C4-2B (cell line): ENCODE data around the gene PIM3.
A peak's percentile ranks its signal among the peaks of the same experiment; 100 is the strongest.
"Not testable (repeated sequence)": the region's sequence is repeated elsewhere in the genome, so short reads cannot be mapped to it uniquely, and the experiment has no call there.

ENCODE experiments used
- H3K27ac ChIP-seq: fragments of 450-650 bp; 2 replicates; pipeline ENCODE4 v1.5.1; 2017
- ZFX ChIP-seq: fragments of 450-650 bp; IDR thresholded peaks from 2 replicates; pipeline ENCODE4 v1.6.1; 2017
- TF ChIP-seq, protein P1 (sequence below): fragments of 450-650 bp; conservative IDR thresholded peaks from 2 replicates; pipeline ENCODE4 v1.5.1; 2017; ENCODE audit warnings: mild to moderate bottlenecking

Gene PIM3

DNA sequence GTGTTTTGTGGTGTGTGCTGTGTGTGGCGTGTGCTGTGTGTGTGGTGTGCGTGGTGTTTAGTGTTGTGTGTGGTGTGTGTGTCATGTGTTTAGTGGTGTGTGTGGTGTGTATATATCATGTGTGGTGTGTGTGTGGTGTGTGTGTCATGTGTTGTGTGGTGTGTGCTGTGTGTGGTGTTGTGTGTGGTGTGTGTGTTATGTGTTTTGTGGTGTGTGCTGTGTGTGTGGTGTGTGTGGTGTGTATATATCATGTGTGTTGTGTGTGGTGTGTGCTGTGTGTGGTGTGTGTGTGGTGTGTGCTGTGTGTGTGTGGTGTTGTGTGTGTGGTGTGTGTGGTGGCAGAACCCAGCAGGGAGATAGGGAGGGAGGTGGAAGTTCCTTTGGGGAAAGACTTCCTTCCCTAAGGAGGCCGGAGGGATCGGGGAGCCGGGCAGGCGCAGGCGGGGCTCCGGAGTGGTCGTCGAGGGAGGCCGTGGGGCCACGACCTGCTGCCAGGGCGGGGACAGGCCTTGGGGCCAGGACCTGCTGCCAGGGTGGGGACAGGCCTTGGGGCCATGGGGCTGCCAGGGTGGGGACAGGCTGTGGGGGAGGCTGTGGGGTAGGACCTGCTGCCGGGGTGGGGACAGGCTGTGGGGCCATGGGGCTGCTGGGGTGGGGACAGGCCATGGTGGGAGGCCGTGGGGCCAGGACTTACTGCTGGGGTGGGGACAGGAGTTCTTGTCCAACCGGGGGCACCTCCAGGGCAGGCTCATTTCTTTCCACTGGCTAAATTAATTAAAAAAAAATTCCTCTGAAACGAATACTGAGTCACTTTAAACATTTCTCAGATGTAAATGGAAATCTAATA is 15.2 kb downstream of the PIM3 start:
- no peak overlapping the region for H3K27ac ChIP-seq

DNA sequence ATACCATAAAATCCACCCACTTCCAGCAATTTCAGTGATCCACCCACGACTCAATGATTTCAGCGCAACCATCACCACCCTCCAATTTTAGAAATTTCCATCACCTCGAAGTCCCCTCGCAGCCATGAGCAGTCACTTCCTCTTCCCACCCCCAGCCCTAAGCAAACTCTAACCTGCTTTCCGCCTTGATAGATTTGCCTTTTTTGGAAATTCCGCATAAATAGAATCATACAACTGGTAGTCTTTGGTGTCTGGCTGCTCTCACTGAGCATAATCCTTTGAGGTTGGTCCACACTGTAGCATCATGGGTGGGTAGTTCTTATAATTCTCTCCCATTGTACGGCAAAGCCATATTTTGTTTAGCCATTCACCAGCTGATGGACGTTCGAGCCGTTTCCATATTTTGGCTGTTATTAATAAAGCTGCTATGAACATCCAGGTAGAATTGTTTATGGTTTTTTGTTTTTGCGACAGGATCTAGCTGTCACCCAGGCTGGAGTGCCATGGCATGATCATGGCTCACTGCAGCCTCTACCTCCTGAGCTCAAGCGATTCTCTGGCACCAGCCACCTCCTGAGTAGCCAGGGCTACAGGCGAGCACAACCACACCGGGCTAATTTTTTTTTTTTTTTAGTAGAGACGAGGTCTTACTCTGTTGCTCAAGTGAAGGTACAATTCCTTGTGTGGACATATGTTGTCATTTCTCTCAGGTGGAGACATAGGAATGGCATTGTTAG is 16.0 kb downstream of the PIM3 start:
- no peak for TF ChIP-seq ZFX
- TF ChIP-seq, protein P1, sequence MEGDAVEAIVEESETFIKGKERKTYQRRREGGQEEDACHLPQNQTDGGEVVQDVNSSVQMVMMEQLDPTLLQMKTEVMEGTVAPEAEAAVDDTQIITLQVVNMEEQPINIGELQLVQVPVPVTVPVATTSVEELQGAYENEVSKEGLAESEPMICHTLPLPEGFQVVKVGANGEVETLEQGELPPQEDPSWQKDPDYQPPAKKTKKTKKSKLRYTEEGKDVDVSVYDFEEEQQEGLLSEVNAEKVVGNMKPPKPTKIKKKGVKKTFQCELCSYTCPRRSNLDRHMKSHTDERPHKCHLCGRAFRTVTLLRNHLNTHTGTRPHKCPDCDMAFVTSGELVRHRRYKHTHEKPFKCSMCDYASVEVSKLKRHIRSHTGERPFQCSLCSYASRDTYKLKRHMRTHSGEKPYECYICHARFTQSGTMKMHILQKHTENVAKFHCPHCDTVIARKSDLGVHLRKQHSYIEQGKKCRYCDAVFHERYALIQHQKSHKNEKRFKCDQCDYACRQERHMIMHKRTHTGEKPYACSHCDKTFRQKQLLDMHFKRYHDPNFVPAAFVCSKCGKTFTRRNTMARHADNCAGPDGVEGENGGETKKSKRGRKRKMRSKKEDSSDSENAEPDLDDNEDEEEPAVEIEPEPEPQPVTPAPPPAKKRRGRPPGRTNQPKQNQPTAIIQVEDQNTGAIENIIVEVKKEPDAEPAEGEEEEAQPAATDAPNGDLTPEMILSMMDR, result no peak
- no peak overlapping the region for H3K27ac ChIP-seq

More for the DNA sequence above, 15.2 kb downstream of the PIM3 start:
- no peak for TF ChIP-seq ZFX
- TF ChIP-seq, protein P1, result no peak

DNA sequence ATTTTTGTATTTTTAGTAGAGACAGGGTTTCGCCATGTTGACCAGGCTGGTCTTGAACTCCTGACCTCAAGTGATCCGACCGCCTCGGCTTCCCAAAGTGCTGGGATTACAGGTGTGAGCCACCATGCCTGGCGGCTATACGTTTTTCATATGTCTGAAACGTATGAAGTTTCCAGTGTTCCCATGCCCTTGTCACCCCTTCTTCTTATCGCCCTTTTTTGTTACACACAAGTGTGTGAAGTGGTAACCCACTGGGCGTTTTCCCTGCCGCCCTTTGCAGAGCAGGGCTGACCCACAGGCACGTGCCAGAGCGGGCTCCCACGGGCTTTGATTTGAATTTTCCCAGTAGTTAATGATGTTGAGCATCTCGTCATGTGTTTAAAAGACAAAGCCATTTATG is 17.0 kb downstream of the PIM3 start:
- TF ChIP-seq, protein P1, result no peak
- no peak for TF ChIP-seq ZFX
- no peak overlapping the region for H3K27ac ChIP-seq

DNA sequence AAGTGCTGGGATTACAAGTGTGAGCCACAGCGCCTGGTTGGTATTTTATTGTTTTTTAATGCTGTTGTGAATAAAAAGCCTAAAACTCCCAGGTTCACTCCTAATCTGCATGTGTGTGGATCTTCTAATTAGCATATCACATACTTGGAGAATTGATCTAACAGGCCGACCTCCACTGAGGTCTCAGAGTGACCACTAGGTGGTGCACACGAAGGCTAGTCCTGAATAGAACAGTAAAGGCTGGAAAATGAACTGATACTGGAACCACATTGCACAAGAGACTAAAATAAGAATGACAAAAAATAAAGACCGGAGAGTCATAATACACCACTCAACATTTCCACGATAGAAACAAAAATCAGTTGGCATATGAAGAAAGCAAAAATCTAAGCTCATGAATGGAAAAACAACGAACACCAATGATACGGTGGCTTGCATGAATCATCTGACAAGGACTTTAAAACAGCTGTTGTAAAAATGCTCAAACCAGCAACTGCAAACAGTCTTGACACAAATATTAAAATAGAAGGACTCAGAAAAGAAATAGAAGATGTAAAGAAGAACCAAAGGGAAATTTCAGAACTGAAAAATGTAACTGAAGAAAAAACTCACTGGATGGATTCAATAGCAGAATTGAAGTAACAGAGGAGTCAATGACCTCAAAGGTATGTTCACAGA is 19.2 kb downstream of the PIM3 start:
- TF ChIP-seq, protein P1, result peak; percentile 95
- TF ChIP-seq ZFX, result no peak
- H3K27ac ChIP-seq, result no peak overlapping the region

DNA sequence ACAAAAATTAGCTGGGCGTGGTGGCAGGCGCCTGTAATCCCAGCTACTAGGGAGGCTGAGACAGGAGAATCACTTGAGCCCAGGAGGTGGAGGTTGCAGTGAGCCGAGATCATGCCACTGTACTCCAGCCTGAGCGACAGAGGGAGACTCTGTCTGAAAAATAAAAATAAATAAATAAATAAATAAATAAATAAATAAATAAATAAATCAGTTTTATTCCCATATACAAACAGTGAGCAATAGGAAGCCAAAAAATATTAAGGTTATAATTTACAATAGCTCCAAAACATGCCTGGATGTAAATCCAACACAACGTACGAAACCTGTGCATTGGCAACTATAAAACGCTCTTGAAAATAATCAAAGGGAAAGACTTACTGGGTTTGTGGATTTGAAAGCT is 21.2 kb downstream of the PIM3 start:
- not testable (repeated sequence) for H3K27ac ChIP-seq

DNA sequence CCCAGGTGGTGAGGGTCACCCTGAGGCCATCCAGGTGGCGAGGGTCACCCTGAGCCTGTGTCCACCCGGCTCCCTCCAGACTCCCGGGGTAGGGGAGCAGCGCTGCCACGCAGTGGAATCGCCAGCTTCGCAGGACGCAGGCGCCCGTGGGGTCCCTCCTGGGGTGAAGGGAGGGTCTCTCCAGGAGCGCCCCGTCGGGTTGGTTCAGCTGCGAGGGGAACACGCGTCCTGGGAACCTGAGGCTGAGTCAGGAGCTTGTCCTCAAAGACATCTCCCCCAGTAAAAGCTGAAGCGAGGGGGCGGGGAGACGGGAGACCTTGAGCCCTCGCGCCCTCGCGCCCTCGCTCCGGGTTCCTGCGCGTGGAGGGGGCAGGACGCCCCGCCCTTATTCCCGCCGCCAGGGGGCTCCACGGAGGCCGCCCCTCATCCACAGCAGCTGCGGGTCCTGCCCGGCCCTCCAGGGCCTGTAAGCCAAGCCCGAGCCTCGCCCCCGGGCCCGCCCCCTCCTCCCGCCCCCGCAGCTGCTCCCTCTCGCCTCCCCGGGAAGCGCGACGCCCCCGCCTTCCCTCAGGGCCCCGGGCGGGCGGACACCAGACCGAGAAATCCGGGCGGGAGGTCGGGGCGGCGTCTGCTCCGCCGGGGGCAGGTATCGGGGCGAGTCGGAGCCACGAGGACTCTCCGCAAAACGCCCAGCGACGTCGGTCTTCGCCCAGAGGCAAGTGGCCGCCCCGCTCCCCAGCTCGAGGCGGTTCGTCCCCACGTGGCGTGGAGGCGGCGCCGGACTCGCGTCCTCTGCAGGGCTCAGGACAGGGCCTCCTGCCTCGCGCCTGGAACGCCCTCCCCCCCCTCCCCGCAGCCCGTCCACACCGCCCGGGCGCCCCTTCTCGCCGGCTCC is 22.8 kb downstream of the PIM3 start:
- H3K27ac ChIP-seq, result no peak overlapping the region
- no peak for TF ChIP-seq ZFX
- TF ChIP-seq, protein P1, result peak; percentile 26

DNA sequence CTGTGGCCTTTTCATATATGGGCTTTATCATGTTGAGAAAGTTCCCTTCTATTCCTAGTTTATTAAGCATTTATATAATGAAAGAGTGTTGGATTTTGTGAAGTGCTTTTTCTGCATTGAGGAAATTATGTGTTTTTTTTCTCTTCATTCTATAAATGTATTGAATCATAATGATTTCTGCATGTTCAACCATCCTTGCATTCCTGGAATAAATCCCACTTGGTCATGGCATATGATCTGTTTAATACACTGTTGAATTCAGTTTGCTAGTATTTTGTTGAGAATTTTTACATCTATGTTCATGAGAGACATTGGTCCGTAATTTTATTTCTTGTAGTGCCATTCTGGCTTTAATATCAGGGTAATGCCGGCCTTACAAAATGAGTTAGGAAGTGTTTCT is 25.8 kb downstream of the PIM3 start:
- TF ChIP-seq, protein P1, result no peak
- no peak for TF ChIP-seq ZFX
- H3K27ac ChIP-seq, result no peak overlapping the region

DNA sequence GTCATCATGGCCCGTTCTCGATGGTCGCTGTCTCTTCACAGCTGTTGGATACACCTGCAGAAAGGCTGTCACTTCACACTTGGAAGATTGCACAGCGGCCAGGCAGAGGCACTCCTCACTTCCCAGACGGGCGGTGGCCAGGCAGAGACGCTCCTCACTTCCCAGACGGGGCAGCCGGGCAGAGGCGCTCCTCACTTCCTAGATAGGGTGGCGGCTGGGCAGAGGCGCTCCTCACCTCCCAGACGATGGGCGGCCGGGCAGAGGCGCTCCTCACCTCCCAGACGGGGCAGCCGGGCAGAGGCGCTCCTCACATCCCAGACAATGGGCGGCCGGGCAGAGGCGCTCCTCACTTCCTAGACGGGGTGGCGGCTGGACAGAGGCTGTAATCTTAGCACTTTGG is 29.3 kb downstream of the PIM3 start:
- H3K27ac ChIP-seq, result not testable (repeated sequence)
